HG02678 (cell line): ENCODE results near the gene LSM7.

Source experiments
- ATAC-seq: cut with Tn5 transposase; IDR thresholded peaks from one replicate; pipeline ENCODE4 v1.9.1; 2021; ENCODE audit warnings: mild to moderate bottlenecking, moderate library complexity; ENCODE audit not compliant: unreplicated experiment

Gene LSM7

GRCh38 chr19:2325281-2326046, 2.9 kb downstream of the LSM7 start:
- no peak for ATAC-seq

GRCh38 chr19:2324220-2324948, 4.0 kb downstream of the LSM7 start:
- no peak for ATAC-seq

DNA sequence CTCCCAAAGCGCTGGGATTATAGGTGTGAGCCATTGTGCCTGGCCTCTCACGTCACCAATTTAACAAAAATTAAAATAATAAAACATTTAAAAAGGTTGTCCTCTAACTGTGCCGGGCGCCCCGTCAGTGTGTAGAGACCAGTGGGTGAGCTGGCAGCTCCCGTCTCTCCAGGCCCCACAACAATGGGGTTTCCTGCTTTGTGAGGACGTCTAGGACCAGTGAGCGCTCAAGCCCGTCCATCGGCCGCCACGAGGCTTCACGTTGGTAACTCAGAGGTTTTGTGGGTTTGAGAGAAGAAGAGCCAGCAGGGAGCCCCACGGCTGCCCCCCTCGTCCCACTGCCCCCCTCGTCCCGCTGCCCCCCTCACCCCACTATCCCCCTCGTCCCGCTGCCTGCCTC, 4.7 kb downstream of the LSM7 start:
- no peak for ATAC-seq

DNA sequence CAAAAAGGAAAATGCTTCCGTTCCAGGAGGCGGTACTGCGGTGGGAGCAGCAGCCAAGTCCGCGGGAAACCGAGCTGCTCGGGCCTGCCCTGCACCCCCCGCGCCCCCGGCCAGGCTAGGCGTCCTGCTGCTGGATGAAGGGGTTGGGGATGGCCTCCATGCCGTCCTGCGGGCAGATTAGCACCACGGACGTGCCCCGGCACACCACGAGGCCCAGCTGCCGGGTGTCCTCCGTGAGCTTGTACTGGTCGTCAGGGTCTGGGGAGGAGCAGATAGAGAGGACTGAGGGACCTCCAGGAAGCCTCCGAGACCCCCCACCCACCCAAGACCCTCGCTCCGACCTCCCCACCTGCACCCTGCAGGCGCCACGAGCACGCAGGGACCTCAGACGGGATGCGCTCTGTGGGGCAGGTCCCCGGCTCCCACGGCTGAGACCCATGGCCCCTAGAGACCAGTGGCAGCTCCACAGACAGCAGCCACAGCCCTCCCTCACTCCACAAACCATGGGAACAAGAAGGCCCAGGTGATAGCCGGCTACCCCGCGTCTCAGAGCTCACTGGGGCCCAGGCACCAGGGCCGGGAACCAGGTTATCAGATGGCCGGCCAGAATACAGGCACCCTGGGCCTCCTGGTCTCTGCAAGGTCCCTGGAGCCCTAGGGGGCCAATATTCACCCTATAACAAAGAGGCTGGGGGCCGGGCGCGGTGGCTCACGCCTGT, 6.7 kb downstream of the LSM7 start:
- no peak for ATAC-seq

- ATAC-seq, result no peak
Measured at GRCh38 chr19:2320939-2321338, 7.4 kb downstream of the LSM7 start.

DNA sequence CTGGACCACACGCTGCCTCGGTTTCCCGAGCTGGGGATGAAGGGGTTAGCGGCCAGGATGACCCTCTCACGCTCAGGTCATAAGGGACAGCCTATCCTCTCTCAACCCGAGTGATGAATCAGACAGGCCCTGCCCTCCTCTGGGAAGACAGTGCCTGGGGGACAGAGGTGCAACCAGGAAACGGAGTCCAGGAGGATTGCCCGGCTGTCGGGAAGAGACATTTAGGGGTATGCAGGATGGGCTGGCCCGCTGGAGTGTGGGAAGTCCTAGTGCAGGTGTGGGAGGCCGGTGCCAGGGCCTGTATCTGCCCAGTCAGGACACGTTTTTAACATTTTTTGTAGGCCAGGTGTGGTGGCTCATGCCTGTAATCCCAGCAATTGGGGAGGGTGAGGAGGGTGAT, 8.3 kb downstream of the LSM7 start:
- no peak for ATAC-seq

GRCh38 chr19:2319551-2319950, 8.8 kb downstream of the LSM7 start:
- no peak for ATAC-seq

DNA sequence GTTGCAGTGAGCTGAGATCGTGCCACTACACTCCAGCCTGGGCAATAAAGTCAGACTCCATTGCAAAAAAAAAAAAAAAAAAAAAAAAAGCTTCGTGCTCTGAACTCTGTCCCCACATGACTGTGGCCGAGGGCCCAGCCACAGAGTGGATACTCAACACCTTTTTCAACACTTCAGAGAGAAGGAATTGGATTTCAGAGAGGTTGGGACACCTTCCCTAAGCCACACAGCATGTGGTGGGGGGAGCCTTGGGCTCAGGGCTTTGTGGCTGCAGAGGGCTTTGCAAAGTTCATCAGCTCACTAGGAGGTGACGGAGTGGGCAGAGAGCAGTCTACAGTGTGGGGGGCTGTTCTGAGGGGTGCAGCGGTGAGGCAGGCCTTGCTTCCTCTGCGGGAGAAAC, 9.5 kb downstream of the LSM7 start:
- no peak for ATAC-seq

GRCh38 chr19:2317756-2318155, 10.6 kb downstream of the LSM7 start:
- ATAC-seq, result no peak

GRCh38 chr19:2317300-2317699, 11.1 kb downstream of the LSM7 start:
- no peak for ATAC-seq

DNA sequence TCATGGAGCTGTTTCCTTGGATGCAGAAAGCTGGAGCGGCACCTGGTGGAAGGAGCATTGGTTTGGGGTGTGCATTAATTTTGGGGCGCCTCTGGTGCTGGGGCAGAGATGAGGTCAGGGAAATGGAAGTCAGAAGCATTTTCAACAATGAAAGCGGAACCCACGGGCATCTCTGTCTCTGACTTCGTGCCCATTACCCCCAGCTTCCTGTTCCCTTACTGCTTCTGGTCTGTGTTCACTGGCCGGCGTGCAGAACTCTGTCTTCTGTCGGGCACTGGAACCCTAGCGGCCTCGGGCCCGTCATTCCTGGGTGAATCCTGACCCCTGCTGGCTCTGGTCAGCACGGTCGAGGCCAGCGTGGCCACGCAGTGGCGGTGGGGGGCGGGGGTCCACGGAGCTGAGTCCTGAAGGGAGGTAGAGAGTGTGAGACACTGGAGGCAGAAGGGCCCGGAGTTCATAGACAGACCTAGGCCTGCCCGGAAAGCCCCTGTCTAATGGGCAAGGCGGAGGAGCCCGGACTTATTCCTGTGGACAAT, 12.5 kb downstream of the LSM7 start:
- no peak for ATAC-seq

GRCh38 chr19:2315121-2315817, 13.1 kb downstream of the LSM7 start:
- no peak for ATAC-seq

DNA sequence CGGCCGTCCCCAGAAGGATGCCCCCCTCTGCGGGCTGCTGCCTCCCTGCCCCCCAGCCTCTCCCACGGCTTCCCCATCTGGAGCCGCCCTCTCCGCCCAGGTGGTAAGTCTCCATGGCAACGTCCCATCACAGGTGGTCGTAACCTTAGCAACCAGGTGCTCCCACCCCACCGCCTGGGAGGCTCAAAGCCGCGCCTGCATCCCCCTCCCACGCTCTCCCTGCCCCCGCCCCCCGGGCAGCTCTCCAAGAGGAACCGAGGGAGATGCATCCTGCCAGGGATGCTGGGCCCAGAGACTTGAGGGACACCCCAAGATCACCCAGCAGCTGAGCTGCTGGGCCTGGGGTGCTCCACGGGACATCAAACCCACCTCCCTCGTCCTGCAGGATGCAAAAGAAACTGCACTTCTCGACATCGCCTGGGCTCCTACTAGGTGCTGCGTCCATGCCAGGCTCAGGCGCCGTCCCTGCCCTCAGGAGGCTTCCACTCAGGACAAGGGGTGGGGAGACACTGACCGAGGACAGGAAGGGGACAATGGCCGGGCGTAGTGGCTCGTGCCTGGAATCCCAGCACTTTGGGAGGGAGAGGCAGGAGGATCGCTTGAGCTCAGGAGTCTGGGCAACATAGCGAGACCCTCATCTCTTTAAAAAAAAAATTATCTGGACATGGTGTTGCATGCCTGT, 15.4 kb downstream of the LSM7 start:
- no peak for ATAC-seq

DNA sequence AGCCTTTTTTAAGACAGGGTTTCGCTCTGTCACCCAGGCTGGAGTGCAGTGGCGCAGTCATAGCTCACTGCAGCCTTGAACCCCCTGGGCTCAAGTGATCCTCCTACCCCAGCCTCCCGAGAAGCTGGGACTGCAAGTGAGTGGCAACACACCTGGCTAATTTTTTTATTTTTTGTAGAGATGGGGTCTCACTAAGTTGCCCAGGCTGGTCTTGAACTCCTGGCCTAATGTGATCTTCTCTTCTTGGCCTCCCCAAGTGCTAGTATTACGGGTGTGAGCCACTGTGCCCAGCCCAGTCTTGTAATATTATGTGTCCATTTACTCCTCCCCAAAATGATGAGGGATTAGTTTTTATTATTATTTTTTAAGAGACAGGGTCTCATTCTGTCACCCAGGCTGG, 17.3 kb downstream of the LSM7 start:
- no peak for ATAC-seq

DNA sequence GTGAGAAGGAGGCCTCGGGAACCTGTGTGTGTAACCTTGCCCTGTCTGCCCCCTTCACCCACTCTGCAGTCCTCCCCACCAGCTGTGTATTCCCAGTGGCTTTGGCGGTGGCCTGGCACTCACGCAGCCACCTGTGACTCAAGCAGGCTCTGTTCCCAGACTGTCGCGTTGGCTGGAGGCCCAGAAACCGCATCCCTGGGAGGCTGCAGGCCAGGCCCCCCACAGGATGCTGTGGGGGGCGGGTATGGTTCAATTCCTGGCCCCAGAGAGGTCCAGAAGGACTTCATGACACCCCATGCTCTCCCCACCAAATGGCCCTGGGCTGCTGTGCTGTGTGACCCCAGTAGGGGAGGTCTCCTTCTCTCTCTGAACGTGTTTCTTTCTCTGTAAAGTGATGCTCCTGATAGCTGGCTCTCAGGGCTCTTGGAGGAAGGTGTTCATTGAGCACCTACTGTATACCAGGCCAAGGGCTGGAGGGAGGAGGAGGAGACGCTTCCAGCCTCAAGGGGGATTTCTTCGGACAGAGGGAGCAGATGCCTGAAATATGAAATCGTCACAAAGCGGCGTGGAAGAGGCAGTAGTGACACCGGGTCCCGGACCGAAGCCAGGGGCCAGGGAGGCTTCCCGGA, 18.5 kb downstream of the LSM7 start:
- no peak for ATAC-seq

- ATAC-seq, result no peak
Measured at GRCh38 chr19:2308114-2308556, 20.3 kb downstream of the LSM7 start, which contains the start of gene LINGO3. LINGO3 (minus strand) TSS chr19:2308154; CDS start chr19:2291776, 16,378 bp downstream.

DNA sequence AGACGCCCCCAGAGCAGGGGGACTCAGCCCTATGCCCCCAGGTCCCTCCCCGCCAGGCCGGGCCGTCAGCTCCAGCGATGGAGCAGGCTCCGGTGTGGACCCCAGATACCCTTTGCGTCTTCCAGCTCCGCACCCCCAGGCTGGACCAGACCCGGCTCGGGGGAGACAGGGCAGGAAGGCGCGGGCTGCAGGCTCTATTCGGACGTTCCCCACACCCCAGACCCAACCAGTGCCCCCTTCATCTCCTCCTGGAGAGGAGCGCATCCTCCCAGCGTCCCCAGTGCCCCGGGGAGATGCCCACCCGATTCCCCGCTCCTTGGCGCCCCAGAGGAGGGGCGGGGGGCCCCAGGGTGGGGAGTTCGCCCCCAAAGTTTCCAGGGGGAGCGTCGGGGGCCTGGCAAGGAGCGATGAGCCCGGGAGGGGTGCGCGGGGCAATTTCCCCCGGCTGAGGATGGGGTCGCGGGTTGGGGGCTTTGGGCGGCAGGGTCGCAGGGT, 20.8 kb downstream of the LSM7 start:
- ATAC-seq, result no peak

- ATAC-seq, result no peak
Measured at GRCh38 chr19:2306971-2307370, 21.4 kb downstream of the LSM7 start.

DNA sequence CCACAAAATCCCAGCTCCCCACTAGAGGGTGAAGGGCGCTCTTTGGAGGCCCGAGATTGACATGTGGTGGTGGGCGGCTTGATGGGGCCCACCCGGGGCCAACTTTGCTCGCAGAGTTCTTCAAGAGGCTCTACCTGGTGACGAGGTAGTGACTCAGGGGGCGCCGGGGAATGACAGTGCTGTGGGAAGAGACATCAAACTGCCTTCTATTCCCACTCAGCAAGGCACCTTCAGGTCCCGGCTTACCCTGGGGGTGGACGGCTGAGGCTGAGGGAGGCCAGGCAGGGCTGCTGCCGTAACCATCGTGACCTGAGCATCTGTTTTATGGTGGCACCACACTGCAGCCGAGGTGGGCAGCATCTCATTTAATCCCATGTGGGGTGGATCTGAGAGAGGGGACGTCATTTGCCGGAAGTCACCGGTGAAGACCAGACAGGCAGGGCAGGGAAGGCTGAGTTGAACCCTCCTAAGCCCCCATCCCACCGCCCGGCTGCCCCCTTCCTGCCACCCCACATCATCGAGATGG, 22.0 kb downstream of the LSM7 start:
- ATAC-seq, result no peak
